Endothelial cell (in vitro differentiated cells): Measurements from ENCODE around the gene PNPLA5. TPM values are rescaled to one million over a fixed set of nuclear protein-coding genes. Genes with fewer than 3 reads are reported as not detected.

Experiments used
- DNase-seq: peaks from one replicate; pipeline ENCODE4 v3.0.0; 2021; ENCODE audit warnings: low spot score
- H3K27ac Mint-ChIP-seq: one replicate; pipeline ENCODE4 v1.8.0; 2021; ENCODE audit warnings: mixed read lengths, inconsistent platforms; ENCODE audit not compliant: unreplicated experiment
- H3K27me3 Mint-ChIP-seq: one replicate; pipeline ENCODE4 v1.8.0; 2021; ENCODE audit warnings: mild to moderate bottlenecking, moderate library complexity, mixed read lengths, inconsistent platforms; ENCODE audit not compliant: unreplicated experiment
- H3K36me3 Mint-ChIP-seq: one replicate; pipeline ENCODE4 v1.8.0; 2021; ENCODE audit warnings: mild to moderate bottlenecking, low read depth, mixed read lengths, inconsistent platforms; ENCODE audit not compliant: unreplicated experiment
- H3K4me1 Mint-ChIP-seq: one replicate; pipeline ENCODE4 v1.8.0; 2021; ENCODE audit warnings: mild to moderate bottlenecking, mixed read lengths, inconsistent platforms; ENCODE audit not compliant: unreplicated experiment
- H3K4me3 Mint-ChIP-seq: one replicate; pipeline ENCODE4 v1.8.0; 2021; ENCODE audit warnings: mild to moderate bottlenecking, mixed read lengths, inconsistent platforms; ENCODE audit not compliant: unreplicated experiment
- H3K9me3 Mint-ChIP-seq: one replicate; pipeline ENCODE4 v1.8.0; 2021; ENCODE audit warnings: mixed read lengths, inconsistent platforms; ENCODE audit not compliant: unreplicated experiment
- CTCF ChIP-seq: fragments of 200-600 bp; sonication (generic); IDR thresholded peaks from one replicate; pipeline ENCODE4 v1.5.0; 2021; ENCODE audit warnings: antibody characterized with exemption; ENCODE audit not compliant: unreplicated experiment
- total RNA-seq: library from RNA; stranded (reverse); fragmentation: NEBNext Ultra II Directional; extraction: Animal tissue kit (Norgen Biotek cat#: 25700); gene quantifications from one replicate; pipeline ENCODE4 v1.2.1, GENCODE V29; 2021; ENCODE audit not compliant: unreplicated experiment

PNPLA5 gene
- total RNA-seq, 1 donor from 2014 or later: not detected

DNA sequence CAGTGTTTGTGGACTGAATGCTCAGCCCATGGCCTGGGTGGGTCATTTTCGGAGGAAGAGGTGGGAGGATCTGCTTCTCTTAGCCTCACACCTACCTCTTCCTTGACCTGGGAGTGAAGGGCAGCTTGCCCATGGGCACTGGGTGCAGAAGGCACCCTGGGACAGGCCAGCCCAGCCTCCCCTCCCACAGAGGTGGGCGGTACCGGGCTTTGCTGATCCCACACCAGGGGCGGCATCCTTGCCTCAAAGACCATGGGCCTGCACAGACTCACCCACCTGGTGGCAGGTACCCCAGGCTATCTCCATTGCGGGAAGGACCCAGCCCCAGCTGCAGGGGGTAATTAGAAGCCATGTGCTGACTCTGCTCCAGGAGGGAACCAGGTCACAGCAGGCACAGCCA is 1.5 kb upstream of the PNPLA5 start:
- no peaks in the 10 kb centered on the region for H3K4me1 Mint-ChIP-seq
- TF ChIP-seq CTCF: no peak
- H3K4me3 Mint-ChIP-seq: no peak overlapping the region
- DNase-seq: no peak
- H3K27ac Mint-ChIP-seq: no peak overlapping the region
- no peaks in the 10 kb centered on the region for H3K36me3 Mint-ChIP-seq
- no peaks in the 10 kb centered on the region for H3K9me3 Mint-ChIP-seq
- H3K27me3 Mint-ChIP-seq: peaks cover 2% of the 10 kb centered on the region

DNA sequence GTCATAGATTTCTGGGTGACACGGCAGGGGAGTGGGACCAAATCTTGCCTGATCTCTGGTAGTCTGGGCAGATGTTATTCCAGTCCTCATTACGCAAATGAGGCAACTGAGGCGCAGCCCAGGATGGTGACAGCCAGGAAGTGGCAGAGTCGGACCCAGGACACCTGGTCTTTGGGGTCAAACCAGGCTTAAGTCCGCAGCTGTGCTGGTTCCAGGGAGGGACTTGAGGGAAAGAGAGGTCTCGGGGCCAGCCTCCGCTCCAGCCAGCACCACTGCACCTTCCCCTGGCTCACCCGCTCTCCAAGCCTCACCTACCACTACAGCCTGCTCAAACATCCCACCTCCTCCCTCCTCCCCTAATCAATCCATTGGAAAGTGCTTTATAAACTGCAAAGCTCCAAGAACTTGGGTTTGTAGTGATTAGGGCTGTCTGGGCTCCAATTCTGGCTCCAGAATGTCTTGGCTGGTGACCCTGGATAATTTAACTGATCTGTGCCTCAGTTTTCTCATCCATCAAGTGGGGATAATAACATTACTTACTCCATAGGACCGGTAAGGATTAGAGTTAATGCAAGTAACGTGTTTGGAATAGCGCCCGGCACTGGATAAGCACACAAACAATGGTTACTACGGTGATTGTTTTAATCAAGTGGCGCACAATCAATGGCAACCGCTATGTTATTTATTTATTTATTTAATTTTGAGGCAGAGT is 526 bp upstream of the PNPLA5 start:
- no peaks in the 10 kb centered on the region for H3K9me3 Mint-ChIP-seq
- peaks cover 2% of the 10 kb centered on the region for H3K27me3 Mint-ChIP-seq
- DNase-seq: no peak
- TF ChIP-seq CTCF: no peak
- no peak overlapping the region for H3K27ac Mint-ChIP-seq
- H3K36me3 Mint-ChIP-seq: no peaks in the 10 kb centered on the region
- no peak overlapping the region for H3K4me3 Mint-ChIP-seq
- no peaks in the 10 kb centered on the region for H3K4me1 Mint-ChIP-seq

DNA sequence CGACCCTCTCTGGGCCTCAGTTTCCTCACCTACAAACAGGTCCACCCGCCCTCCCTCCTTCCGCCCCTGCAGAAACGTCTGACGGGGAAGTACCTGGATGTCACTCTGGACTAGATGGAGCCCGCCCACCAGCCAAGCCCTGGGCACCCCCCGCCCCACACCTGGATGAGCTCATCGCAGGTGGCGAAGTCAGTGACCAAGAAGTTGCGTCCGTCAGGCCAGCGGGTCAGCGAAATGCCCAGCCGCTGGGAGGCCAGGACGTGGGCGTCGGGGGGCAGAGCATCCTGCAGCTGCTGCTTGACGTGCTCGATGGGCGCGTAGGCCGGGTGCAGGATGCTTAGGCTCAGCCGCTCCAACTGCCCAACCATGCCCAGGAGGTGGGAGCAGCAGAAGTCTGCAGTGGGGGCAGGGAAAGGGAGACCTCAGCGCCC is 897 bp downstream of the PNPLA5 start:
- H3K27ac Mint-ChIP-seq: no peak overlapping the region
- H3K27me3 Mint-ChIP-seq: peaks cover 2% of the 10 kb centered on the region
- no peak overlapping the region for H3K4me3 Mint-ChIP-seq

GRCh38 chr22:43889860-43890253 is 2.0 kb downstream of the PNPLA5 start:
- no peak for DNase-seq

More for the DNA sequence above, 897 bp downstream of the PNPLA5 start:
- no peaks in the 10 kb centered on the region for H3K36me3 Mint-ChIP-seq
- no peaks in the 10 kb centered on the region for H3K4me1 Mint-ChIP-seq
- no peaks in the 10 kb centered on the region for H3K9me3 Mint-ChIP-seq
- TF ChIP-seq CTCF: no peak
- DNase-seq: no peak

More at GRCh38 chr22:43889860-43890253, 2.0 kb downstream of the PNPLA5 start:
- no peaks in the 10 kb centered on the region for H3K36me3 Mint-ChIP-seq
- no peak overlapping the region for H3K27ac Mint-ChIP-seq
- no peaks in the 10 kb centered on the region for H3K4me1 Mint-ChIP-seq
- no peak for TF ChIP-seq CTCF
- peaks cover 7% of the 10 kb centered on the region for H3K27me3 Mint-ChIP-seq
- no peak overlapping the region for H3K4me3 Mint-ChIP-seq
- no peaks in the 10 kb centered on the region for H3K9me3 Mint-ChIP-seq
